NCI-H1436 treated with DMSO at 0.1 percent for 48 hours (cell line): ENCODE measurements around the gene SLC10A6.
"Not testable (repeated sequence)": the region's sequence is repeated elsewhere in the genome, so short reads cannot be mapped to it uniquely, and the experiment has no call there.

Experiments
- DNase-seq: peaks from one replicate; lab custom pipeline; 2025; lab: John Stamatoyannopoulos, UW

Gene SLC10A6

GRCh38 chr4:86848732-86849619, at the start of gene SLC10A6:
Gene SLC10A6 (minus strand): TSS chr4:86849384. CDS start chr4:86849115, 269 bp downstream.
- DNase-seq = no peak

GRCh38 chr4:86898562-86898961, 49.4 kb upstream of the SLC10A6 start:
- no peak for DNase-seq

- no peak for DNase-seq
Observed at GRCh38 chr4:86896596-86896995, 47.4 kb upstream of the SLC10A6 start.

- DNase-seq = peak; percentile 10
Observed at GRCh38 chr4:86895692-86896488, 46.7 kb upstream of the SLC10A6 start.

- DNase-seq = no peak
Observed at GRCh38 chr4:86894455-86894854, 45.3 kb upstream of the SLC10A6 start.

- no peak for DNase-seq
Observed at GRCh38 chr4:86893136-86893535, 44.0 kb upstream of the SLC10A6 start.

- DNase-seq = no peak
Observed at GRCh38 chr4:86892636-86892960, 43.4 kb upstream of the SLC10A6 start.

GRCh38 chr4:86891762-86892635, 42.8 kb upstream of the SLC10A6 start, which contains the start of gene C4orf36:
Gene C4orf36 (minus strand): TSS chr4:86892422. CDS start chr4:86891520, 902 bp downstream.
- DNase-seq = no peak

GRCh38 chr4:86890790-86891189, 41.6 kb upstream of the SLC10A6 start:
- DNase-seq = no peak

- DNase-seq = no peak
Observed at GRCh38 chr4:86879641-86880040, 30.5 kb upstream of the SLC10A6 start.

- no peak for DNase-seq
Observed at GRCh38 chr4:86878640-86879039, 29.5 kb upstream of the SLC10A6 start.

- DNase-seq = no peak
Observed at GRCh38 chr4:86876894-86877685, 27.9 kb upstream of the SLC10A6 start.

GRCh38 chr4:86875436-86875835, 26.3 kb upstream of the SLC10A6 start:
- not testable (repeated sequence) for DNase-seq

GRCh38 chr4:86872135-86872534, 23.0 kb upstream of the SLC10A6 start:
- no peak for DNase-seq

- no peak for DNase-seq
Observed at GRCh38 chr4:86870442-86871069, 21.4 kb upstream of the SLC10A6 start.

- DNase-seq = no peak
Observed at GRCh38 chr4:86857341-86858052, 8.3 kb upstream of the SLC10A6 start.

GRCh38 chr4:86856896-86857295, 7.7 kb upstream of the SLC10A6 start:
- DNase-seq = no peak

GRCh38 chr4:86855572-86855971, 6.4 kb upstream of the SLC10A6 start:
- no peak for DNase-seq

GRCh38 chr4:86853209-86853608, 4.0 kb upstream of the SLC10A6 start:
- DNase-seq = no peak

GRCh38 chr4:86848136-86848535, 1.0 kb downstream of the SLC10A6 start:
- no peak for DNase-seq
